ENCODE results near the gene FAM184A.

Gene FAM184A

GRCh38 chr6:119037264-119037663 is 41.2 kb downstream of the FAM184A start:
- no peak overlapping the region for H3K27ac ChIP-seq (ENCODE audit: low read depth, low read length)
- no peak overlapping the region for H3K4me3 ChIP-seq (ENCODE audit: low read length)
- no peak overlapping the region for H3K9ac ChIP-seq (ENCODE audit: low read length)
- H3K36me3 ChIP-seq (ENCODE audit: control insufficient read depth, insufficient read depth, low read length), result no peaks in the 10 kb centered on the region
- H3K4me1 ChIP-seq (ENCODE audit: control insufficient read depth, insufficient read depth, low read length), result no peaks in the 10 kb centered on the region
- H3K27me3 ChIP-seq (ENCODE audit: control insufficient read depth, insufficient read depth, low read length), result no peaks in the 10 kb centered on the region

GRCh38 chr6:119036081-119036480 is 42.4 kb downstream of the FAM184A start:
- H3K4me3 ChIP-seq (ENCODE audit: low read length), result no peak overlapping the region
- H3K27ac ChIP-seq (ENCODE audit: low read depth, low read length), result no peak overlapping the region
- no peaks in the 10 kb centered on the region for H3K36me3 ChIP-seq (ENCODE audit: control insufficient read depth, insufficient read depth, low read length)
- no peak overlapping the region for H3K9ac ChIP-seq (ENCODE audit: low read length)
- no peaks in the 10 kb centered on the region for H3K4me1 ChIP-seq (ENCODE audit: control insufficient read depth, insufficient read depth, low read length)
- no peaks in the 10 kb centered on the region for H3K27me3 ChIP-seq (ENCODE audit: control insufficient read depth, insufficient read depth, low read length)

GRCh38 chr6:119035459-119035858 is 43.0 kb downstream of the FAM184A start:
- Histone ChIP-seq H3K27ac (ENCODE audit: low read depth, low read length) (no peak overlapping the region), H3K27me3 (ENCODE audit: control insufficient read depth, insufficient read depth, low read length) (no peaks in the 10 kb centered on the region), H3K4me3 (ENCODE audit: low read length) (no peak overlapping the region), H3K36me3 (ENCODE audit: control insufficient read depth, insufficient read depth, low read length) (no peaks in the 10 kb centered on the region), H3K4me1 (ENCODE audit: control insufficient read depth, insufficient read depth, low read length) (no peaks in the 10 kb centered on the region), H3K9ac (ENCODE audit: low read length) (no peak overlapping the region)

- H3K27ac ChIP-seq (ENCODE audit: low read depth, low read length), result no peak overlapping the region
- no peaks in the 10 kb centered on the region for H3K4me1 ChIP-seq (ENCODE audit: control insufficient read depth, insufficient read depth, low read length)
- H3K27me3 ChIP-seq (ENCODE audit: control insufficient read depth, insufficient read depth, low read length), result no peaks in the 10 kb centered on the region
- H3K9ac ChIP-seq (ENCODE audit: low read length), result no peak overlapping the region
- H3K4me3 ChIP-seq (ENCODE audit: low read length), result no peak overlapping the region
- no peaks in the 10 kb centered on the region for H3K36me3 ChIP-seq (ENCODE audit: control insufficient read depth, insufficient read depth, low read length)
Observed at GRCh38 chr6:119034827-119035458, 43.5 kb downstream of the FAM184A start.

GRCh38 chr6:119032428-119032827 is 46.0 kb downstream of the FAM184A start:
- H3K36me3 ChIP-seq (ENCODE audit: control insufficient read depth, insufficient read depth, low read length), result no peaks in the 10 kb centered on the region
- no peak overlapping the region for H3K27ac ChIP-seq (ENCODE audit: low read depth, low read length)
- H3K9ac ChIP-seq (ENCODE audit: low read length), result no peak overlapping the region
- no peak overlapping the region for H3K4me3 ChIP-seq (ENCODE audit: low read length)
- no peaks in the 10 kb centered on the region for H3K4me1 ChIP-seq (ENCODE audit: control insufficient read depth, insufficient read depth, low read length)
- no peaks in the 10 kb centered on the region for H3K27me3 ChIP-seq (ENCODE audit: control insufficient read depth, insufficient read depth, low read length)

GRCh38 chr6:119030759-119031158 is 47.7 kb downstream of the FAM184A start:
- H3K27me3 ChIP-seq (ENCODE audit: control insufficient read depth, insufficient read depth, low read length), result no peaks in the 10 kb centered on the region
- no peak overlapping the region for H3K9ac ChIP-seq (ENCODE audit: low read length)
- no peaks in the 10 kb centered on the region for H3K4me1 ChIP-seq (ENCODE audit: control insufficient read depth, insufficient read depth, low read length)
- no peak overlapping the region for H3K4me3 ChIP-seq (ENCODE audit: low read length)
- no peaks in the 10 kb centered on the region for H3K36me3 ChIP-seq (ENCODE audit: control insufficient read depth, insufficient read depth, low read length)
- no peak overlapping the region for H3K27ac ChIP-seq (ENCODE audit: low read depth, low read length)

- no peak overlapping the region for H3K9ac ChIP-seq (ENCODE audit: low read length)
- H3K27ac ChIP-seq (ENCODE audit: low read depth, low read length), result no peak overlapping the region
- no peaks in the 10 kb centered on the region for H3K36me3 ChIP-seq (ENCODE audit: control insufficient read depth, insufficient read depth, low read length)
- no peaks in the 10 kb centered on the region for H3K4me1 ChIP-seq (ENCODE audit: control insufficient read depth, insufficient read depth, low read length)
- H3K27me3 ChIP-seq (ENCODE audit: control insufficient read depth, insufficient read depth, low read length), result no peaks in the 10 kb centered on the region
- H3K4me3 ChIP-seq (ENCODE audit: low read length), result no peak overlapping the region
Observed at GRCh38 chr6:119028091-119028490, 50.4 kb downstream of the FAM184A start.

GRCh38 chr6:119027465-119027864 is 51.0 kb downstream of the FAM184A start:
- H3K27me3 ChIP-seq (ENCODE audit: control insufficient read depth, insufficient read depth, low read length), result no peaks in the 10 kb centered on the region
- no peaks in the 10 kb centered on the region for H3K36me3 ChIP-seq (ENCODE audit: control insufficient read depth, insufficient read depth, low read length)
- H3K27ac ChIP-seq (ENCODE audit: low read depth, low read length), result no peak overlapping the region
- H3K9ac ChIP-seq (ENCODE audit: low read length), result no peak overlapping the region
- no peaks in the 10 kb centered on the region for H3K4me1 ChIP-seq (ENCODE audit: control insufficient read depth, insufficient read depth, low read length)
- H3K4me3 ChIP-seq (ENCODE audit: low read length), result no peak overlapping the region

GRCh38 chr6:119026822-119027221 is 51.6 kb downstream of the FAM184A start:
- Histone ChIP-seq H3K36me3 (ENCODE audit: control insufficient read depth, insufficient read depth, low read length) (no peaks in the 10 kb centered on the region), H3K9ac (ENCODE audit: low read length) (no peak overlapping the region), H3K27me3 (ENCODE audit: control insufficient read depth, insufficient read depth, low read length) (no peaks in the 10 kb centered on the region), H3K4me1 (ENCODE audit: control insufficient read depth, insufficient read depth, low read length) (no peaks in the 10 kb centered on the region), H3K27ac (ENCODE audit: low read depth, low read length) (no peak overlapping the region), H3K4me3 (ENCODE audit: low read length) (no peak overlapping the region)

- H3K9ac ChIP-seq (ENCODE audit: low read length), result no peak overlapping the region
- no peaks in the 10 kb centered on the region for H3K36me3 ChIP-seq (ENCODE audit: control insufficient read depth, insufficient read depth, low read length)
- no peaks in the 10 kb centered on the region for H3K4me1 ChIP-seq (ENCODE audit: control insufficient read depth, insufficient read depth, low read length)
- no peaks in the 10 kb centered on the region for H3K27me3 ChIP-seq (ENCODE audit: control insufficient read depth, insufficient read depth, low read length)
- no peak overlapping the region for H3K4me3 ChIP-seq (ENCODE audit: low read length)
- H3K27ac ChIP-seq (ENCODE audit: low read depth, low read length), result no peak overlapping the region
Observed at GRCh38 chr6:119025793-119026192, 52.7 kb downstream of the FAM184A start.

GRCh38 chr6:119024111-119024510 is 54.4 kb downstream of the FAM184A start:
- H3K4me1 ChIP-seq (ENCODE audit: control insufficient read depth, insufficient read depth, low read length), result no peaks in the 10 kb centered on the region

GRCh38 chr6:119022796-119023195 is 55.7 kb downstream of the FAM184A start:
- no peak overlapping the region for H3K9ac ChIP-seq (ENCODE audit: low read length)
- H3K4me1 ChIP-seq (ENCODE audit: control insufficient read depth, insufficient read depth, low read length), result no peaks in the 10 kb centered on the region
- H3K27me3 ChIP-seq (ENCODE audit: control insufficient read depth, insufficient read depth, low read length), result no peaks in the 10 kb centered on the region
- no peaks in the 10 kb centered on the region for H3K36me3 ChIP-seq (ENCODE audit: control insufficient read depth, insufficient read depth, low read length)
- no peak overlapping the region for H3K4me3 ChIP-seq (ENCODE audit: low read length)
- H3K27ac ChIP-seq (ENCODE audit: low read depth, low read length), result no peak overlapping the region

More at GRCh38 chr6:119024111-119024510, 54.4 kb downstream of the FAM184A start:
- Histone ChIP-seq H3K27ac (ENCODE audit: low read depth, low read length) (no peak overlapping the region), H3K4me3 (ENCODE audit: low read length) (no peak overlapping the region), H3K36me3 (ENCODE audit: control insufficient read depth, insufficient read depth, low read length) (no peaks in the 10 kb centered on the region), H3K9ac (ENCODE audit: low read length) (no peak overlapping the region), H3K27me3 (ENCODE audit: control insufficient read depth, insufficient read depth, low read length) (no peaks in the 10 kb centered on the region)

All from rectal smooth muscle tissue (tissue), 1 donor.